Adipocyte (in vitro differentiated cells): ENCODE measurements around the gene SELENBP1.
"Not testable (repeated sequence)": the region's sequence is repeated elsewhere in the genome, so short reads cannot be mapped to it uniquely, and the experiment has no call there.

Experiments used
- DNase-seq: peaks from one replicate; pipeline ENCODE4 v3.0.0-alpha.2; 2015; ENCODE audit warnings: low read depth
- H3K27me3 ChIP-seq: replicated peaks from 2 replicates; pipeline ENCODE4 v1.7.0; 2013; ENCODE audit warnings: mild to moderate bottlenecking, low read length, moderate library complexity; ENCODE audit not compliant: control insufficient read depth, insufficient read depth
- H3K36me3 ChIP-seq: 2 replicates; pipeline ENCODE4 v1.7.0; 2013; ENCODE audit warnings: low read length, mild to moderate bottlenecking, moderate library complexity; ENCODE audit not compliant: control insufficient read depth, insufficient read depth, severe bottlenecking
- H3K4me1 ChIP-seq: 2 replicates; pipeline ENCODE4 v1.7.0; 2013; ENCODE audit warnings: mild to moderate bottlenecking, low read length, moderate library complexity; ENCODE audit not compliant: control insufficient read depth, insufficient read depth
- H3K4me3 ChIP-seq: 2 replicates; pipeline ENCODE4 v1.7.0; 2013; ENCODE audit warnings: mild to moderate bottlenecking, low read length, moderate library complexity
- H3K9ac ChIP-seq: 2 replicates; pipeline ENCODE4 v1.7.0; 2013; ENCODE audit warnings: mild to moderate bottlenecking, low read length, moderate library complexity
- H3K9me3 ChIP-seq: 2 replicates; pipeline ENCODE4 v1.7.0; 2013; ENCODE audit warnings: mild to moderate bottlenecking, low read length, moderate library complexity; ENCODE audit not compliant: control insufficient read depth

Gene SELENBP1

GRCh38 chr1:151401860-151402259 lies 29.4 kb upstream of the SELENBP1 start:
- Histone ChIP-seq H3K36me3 (peaks cover 64% of the 10 kb centered on the region), H3K27me3 (no peaks in the 10 kb centered on the region), H3K9ac (no peak overlapping the region), H3K4me1 (peaks cover 19% of the 10 kb centered on the region), H3K4me3 (no peak overlapping the region), H3K9me3 (no peaks in the 10 kb centered on the region)
- no peak for DNase-seq

DNA sequence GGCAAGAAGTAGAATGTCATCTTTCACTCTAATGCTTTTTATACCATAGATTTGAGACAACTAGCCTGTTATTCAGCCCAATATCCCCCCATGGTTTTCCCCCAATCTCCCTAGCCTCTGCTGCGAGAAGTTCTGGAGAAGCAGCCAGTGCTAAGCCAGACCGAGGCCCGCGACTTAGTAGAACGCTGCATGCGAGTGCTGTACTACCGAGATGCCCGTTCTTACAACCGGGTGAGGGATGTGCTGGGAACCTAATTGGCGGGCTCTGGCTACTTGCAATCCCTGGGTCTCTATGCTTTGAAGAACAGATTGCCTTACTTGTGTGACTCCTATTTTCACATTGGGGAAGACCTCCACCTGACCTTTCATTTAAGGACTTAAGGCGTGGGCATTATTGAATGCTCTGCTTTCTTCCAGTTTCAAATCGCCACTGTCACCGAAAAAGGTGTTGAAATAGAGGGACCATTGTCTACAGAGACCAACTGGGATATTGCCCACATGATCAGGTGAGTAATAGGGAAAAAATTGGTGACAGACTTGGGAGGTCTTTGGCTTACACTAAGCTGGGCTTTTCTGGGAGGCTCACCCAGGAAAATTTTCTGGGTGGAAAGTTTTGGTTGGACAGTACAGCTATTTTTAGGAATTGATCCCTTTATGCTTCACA lies 28.8 kb upstream of the SELENBP1 start:
- H3K9ac ChIP-seq = peak overlapping the region; percentile 96
- peak; percentile 14 for DNase-seq
- H3K4me3 ChIP-seq = peak overlapping the region; percentile 100
- H3K4me1 ChIP-seq = peaks cover 19% of the 10 kb centered on the region
- H3K27me3 ChIP-seq = no peaks in the 10 kb centered on the region
- peaks cover 58% of the 10 kb centered on the region for H3K36me3 ChIP-seq
- no peaks in the 10 kb centered on the region for H3K9me3 ChIP-seq

GRCh38 chr1:151399324-151400171 lies 27.0 kb upstream of the SELENBP1 start, which contains the start of gene PSMB4:
PSMB4 (plus strand) TSS chr1:151399573; CDS start chr1:151399588, 15 bp downstream.
- Histone ChIP-seq H3K27me3 (no peaks in the 10 kb centered on the region), H3K4me3 (peak within 1 kb of the TSS; percentile 100), H3K4me1 (peaks cover 19% of the 10 kb centered on the region), H3K36me3 (peaks cover 41% of the 10 kb centered on the region), H3K9ac (peak within 1 kb of the TSS; percentile 96), H3K9me3 (peaks cover 2% of the 10 kb centered on the region)
- DNase-seq = peak; percentile 96

DNA sequence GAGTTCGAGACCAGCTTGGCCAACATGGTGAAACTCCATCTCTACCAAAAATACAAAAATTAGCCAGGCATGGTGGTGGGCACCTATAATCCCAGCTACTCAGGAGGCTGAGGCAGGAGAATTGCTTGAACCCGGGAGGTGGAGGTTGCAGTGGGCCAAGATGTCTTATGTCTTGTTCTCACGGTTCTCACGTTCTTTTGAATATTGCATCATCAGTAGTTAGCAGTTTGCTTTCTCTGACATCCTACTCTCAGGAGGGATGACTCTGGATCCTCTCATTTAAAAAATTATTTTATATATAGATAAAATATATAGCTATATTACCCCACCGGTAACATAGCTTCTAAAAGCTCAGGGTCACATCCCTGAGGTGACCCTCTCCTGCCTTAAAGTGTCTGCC lies 23.8 kb upstream of the SELENBP1 start:
- H3K36me3 ChIP-seq, H3K4me3 ChIP-seq, H3K27me3 ChIP-seq, DNase-seq, H3K9me3 ChIP-seq, H3K9ac ChIP-seq: not testable (repeated sequence)
- peaks cover 11% of the 10 kb centered on the region for H3K4me1 ChIP-seq

- no peak overlapping the region for H3K4me3 ChIP-seq
- peaks cover 3% of the 10 kb centered on the region for H3K9me3 ChIP-seq
- DNase-seq = no peak
- H3K9ac ChIP-seq = no peak overlapping the region
- H3K27me3 ChIP-seq = no peaks in the 10 kb centered on the region
- H3K4me1 ChIP-seq = no peaks in the 10 kb centered on the region
- H3K36me3 ChIP-seq = no peaks in the 10 kb centered on the region
Measured at GRCh38 chr1:151393583-151393982, 21.1 kb upstream of the SELENBP1 start.

GRCh38 chr1:151391079-151391563 lies 18.6 kb upstream of the SELENBP1 start:
- Histone ChIP-seq H3K27me3 (no peaks in the 10 kb centered on the region), H3K36me3 (no peaks in the 10 kb centered on the region), H3K4me1 (no peaks in the 10 kb centered on the region), H3K9me3 (peaks cover 3% of the 10 kb centered on the region), H3K9ac (no peak overlapping the region), H3K4me3 (no peak overlapping the region)
- DNase-seq = no peak

- H3K4me1 ChIP-seq, H3K27me3 ChIP-seq, H3K4me3 ChIP-seq, H3K36me3 ChIP-seq, H3K9me3 ChIP-seq, DNase-seq, H3K9ac ChIP-seq: not testable (repeated sequence)
Measured at GRCh38 chr1:151390221-151391078, 17.9 kb upstream of the SELENBP1 start.

DNA sequence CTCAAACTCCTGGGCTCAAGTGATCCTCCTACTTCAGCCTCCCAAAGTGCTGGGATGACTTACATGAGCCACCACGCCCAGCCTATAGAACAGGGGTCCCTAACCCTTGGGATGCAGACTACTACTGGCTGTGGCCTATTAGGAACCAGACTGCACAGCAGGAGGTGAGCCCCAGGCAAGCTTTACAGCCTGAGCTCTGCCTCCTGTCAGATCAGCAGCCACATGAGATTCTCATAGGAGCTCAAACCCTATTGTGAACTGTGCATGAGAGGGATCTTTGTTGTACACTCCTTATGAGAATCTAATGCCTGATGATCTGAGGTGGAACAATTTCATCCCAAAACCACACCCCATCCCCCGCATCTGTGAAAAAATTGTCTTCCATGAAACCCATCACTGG lies 13.5 kb upstream of the SELENBP1 start:
- H3K4me1 ChIP-seq = no peaks in the 10 kb centered on the region
- no peak for DNase-seq
- no peak overlapping the region for H3K4me3 ChIP-seq
- no peaks in the 10 kb centered on the region for H3K9me3 ChIP-seq
- H3K36me3 ChIP-seq = no peaks in the 10 kb centered on the region
- H3K27me3 ChIP-seq = peaks cover 9% of the 10 kb centered on the region
- no peak overlapping the region for H3K9ac ChIP-seq

DNA sequence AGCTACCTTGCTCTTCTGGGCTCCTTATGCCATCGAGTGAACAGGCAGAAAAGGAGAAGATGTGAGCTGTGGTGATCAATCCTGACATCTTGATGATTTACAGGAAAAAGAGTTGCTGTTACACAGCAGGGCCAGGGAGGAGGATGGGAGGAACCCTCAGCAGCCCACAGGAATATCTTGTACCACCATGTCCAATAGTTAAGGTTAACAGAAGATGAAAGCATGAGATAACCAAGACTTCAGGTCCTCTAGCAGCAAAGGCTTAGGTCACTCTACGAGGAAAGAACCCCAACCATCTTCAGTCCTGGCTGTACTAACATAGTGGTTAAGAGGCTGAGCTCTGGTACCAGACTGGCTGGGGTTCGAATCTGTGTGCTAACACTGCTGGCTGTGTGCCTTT lies 12.1 kb upstream of the SELENBP1 start:
- Histone ChIP-seq H3K9ac (no peak overlapping the region), H3K4me1 (no peaks in the 10 kb centered on the region), H3K9me3 (no peaks in the 10 kb centered on the region), H3K27me3 (peaks cover 9% of the 10 kb centered on the region), H3K4me3 (no peak overlapping the region), H3K36me3 (no peaks in the 10 kb centered on the region)
- no peak for DNase-seq

- no peak overlapping the region for H3K9ac ChIP-seq
- H3K27me3 ChIP-seq = peaks cover 9% of the 10 kb centered on the region
- H3K4me3 ChIP-seq = no peak overlapping the region
- no peaks in the 10 kb centered on the region for H3K36me3 ChIP-seq
- H3K9me3 ChIP-seq = no peaks in the 10 kb centered on the region
- peaks cover 10% of the 10 kb centered on the region for H3K4me1 ChIP-seq
- DNase-seq = no peak
Measured at GRCh38 chr1:151377150-151377884, 4.8 kb upstream of the SELENBP1 start.
